Stimulated activated CD4-positive, alpha-beta T cell treated with anti-CD3 and anti-CD28 coated beads, Interleukin-2, amount 100 ng/mL, for 4 hours (primary cell): Measurements from ENCODE around the gene SLC16A11.

Source experiments
- DNase-seq: peaks from one replicate; pipeline ENCODE4 v3.0.0-alpha.2; 2020; ENCODE audit warnings: low read depth

SLC16A11 gene

GRCh38 chr17:7025245-7025644 lies 18.6 kb downstream of the SLC16A11 start:
- no peak for DNase-seq

- DNase-seq, result no peak
Observed at GRCh38 chr17:7024402-7024785, 19.5 kb downstream of the SLC16A11 start.

GRCh38 chr17:7023576-7024401 lies 20.1 kb downstream of the SLC16A11 start:
- peak; percentile 90 for DNase-seq

GRCh38 chr17:7022781-7023571 lies 20.9 kb downstream of the SLC16A11 start, which contains the start of gene BCL6B:
Gene BCL6B (plus strand): TSS chr17:7023050. CDS start chr17:7023672, 622 bp downstream.
- DNase-seq, result no peak

- peak; percentile 57 for DNase-seq
Observed at GRCh38 chr17:7021993-7022778, 21.7 kb downstream of the SLC16A11 start.

GRCh38 chr17:7020894-7021664 lies 22.8 kb downstream of the SLC16A11 start:
- no peak for DNase-seq

- no peak for DNase-seq
Observed at GRCh38 chr17:7019839-7020519, 23.9 kb downstream of the SLC16A11 start.

- no peak for DNase-seq
Observed at GRCh38 chr17:7019367-7019766, 24.5 kb downstream of the SLC16A11 start.

- no peak for DNase-seq
Observed at GRCh38 chr17:7018331-7018964, 25.4 kb downstream of the SLC16A11 start.

- no peak for DNase-seq
Observed at GRCh38 chr17:7017827-7018200, 26.1 kb downstream of the SLC16A11 start.

- DNase-seq, result no peak
Observed at GRCh38 chr17:7016886-7017826, 26.7 kb downstream of the SLC16A11 start.

GRCh38 chr17:7016418-7016817 lies 27.5 kb downstream of the SLC16A11 start:
- no peak for DNase-seq

- DNase-seq, result peak; percentile 56
Observed at GRCh38 chr17:7014995-7015958, 28.6 kb downstream of the SLC16A11 start.

GRCh38 chr17:7014261-7014994 lies 29.5 kb downstream of the SLC16A11 start:
- peak; percentile 97 for DNase-seq

- no peak for DNase-seq
Observed at GRCh38 chr17:7011942-7012254, 32.0 kb downstream of the SLC16A11 start.

GRCh38 chr17:7011415-7011814 lies 32.5 kb downstream of the SLC16A11 start:
- DNase-seq, result no peak

GRCh38 chr17:7010523-7010922 lies 33.4 kb downstream of the SLC16A11 start:
- no peak for DNase-seq

GRCh38 chr17:7007143-7007542 lies 36.7 kb downstream of the SLC16A11 start:
- DNase-seq, result no peak
